GM23338 (cell line): ENCODE data around the gene HDHD5. TPM values are rescaled to one million over a fixed set of nuclear protein-coding genes. Genes with fewer than 3 reads are reported as not detected.

ENCODE experiments used
- ATAC-seq: fragments of 200-7000 bp; cut with Tn5 transposase; 3 replicates; pipeline ENCODE4 v1.9.1; 2020
- DNase-seq: peaks from one replicate; pipeline ENCODE4 v3.0.0-alpha.2; 2015; ENCODE audit warnings: low spot score
- H2AFZ ChIP-seq: fragments of 200-600 bp; sonication (generic); 2 replicates; pipeline ENCODE4 v1.8.0; 2016; ENCODE audit warnings: antibody characterized with exemption, mild to moderate bottlenecking, moderate library complexity
- H3F3A ChIP-seq: fragments of 200-600 bp; sonication (generic); replicated peaks from 2 replicates; pipeline ENCODE4 v1.8.0; 2017; ENCODE audit warnings: antibody characterized with exemption, mixed run types, low read depth
- H3K27ac ChIP-seq: fragments of 200-600 bp; sonication (generic); 2 replicates; pipeline ENCODE4 v1.6.1; 2016; ENCODE audit warnings: low read depth
- H3K27me3 ChIP-seq: fragments of 200-600 bp; sonication (generic); 2 replicates; pipeline ENCODE4 v1.8.0; 2016; ENCODE audit warnings: mild to moderate bottlenecking, mixed run types, moderate library complexity; ENCODE audit not compliant: insufficient read depth
- H3K36me3 ChIP-seq: fragments of 200-600 bp; sonication (generic); 2 replicates; pipeline ENCODE4 v1.8.0; 2016; ENCODE audit warnings: mild to moderate bottlenecking; ENCODE audit not compliant: insufficient read depth
- H3K4me1 ChIP-seq: fragments of 200-600 bp; sonication (generic); 2 replicates; pipeline ENCODE4 v1.8.0; 2016; ENCODE audit warnings: mild to moderate bottlenecking, moderate library complexity; ENCODE audit not compliant: insufficient read depth
- H3K4me2 ChIP-seq: fragments of 200-600 bp; sonication (generic); 2 replicates; pipeline ENCODE4 v1.7.1; 2017; ENCODE audit warnings: mixed run types
- H3K4me3 ChIP-seq: fragments of 200-600 bp; sonication (generic); 2 replicates; pipeline ENCODE4 v1.6.1; 2016; ENCODE audit warnings: mixed run types
- H3K79me2 ChIP-seq: fragments of 200-600 bp; sonication (generic); replicated peaks from 2 replicates; pipeline ENCODE4 v1.8.0; 2017; ENCODE audit warnings: mild to moderate bottlenecking; ENCODE audit not compliant: insufficient read depth
- H3K9me2 ChIP-seq: fragments of 200-600 bp; sonication (generic); 2 replicates; pipeline ENCODE4 v1.8.0; 2017; ENCODE audit not compliant: insufficient read depth
- H4K20me1 ChIP-seq: fragments of 200-600 bp; sonication (generic); replicated peaks from 2 replicates; pipeline ENCODE4 v1.8.0; 2017; ENCODE audit warnings: mild to moderate bottlenecking; ENCODE audit not compliant: insufficient read depth
- H3K27ac Mint-ChIP-seq: 2 replicates; pipeline ENCODE4 v1.8.0; 2020; ENCODE audit warnings: inconsistent platforms, mild to moderate bottlenecking, moderate library complexity, mixed read lengths
- H3K27me3 Mint-ChIP-seq: 3 replicates; pipeline ENCODE4 v1.8.0; 2022; ENCODE audit warnings: low read depth, mild to moderate bottlenecking, moderate library complexity, mixed read lengths, inconsistent platforms; ENCODE audit not compliant: insufficient read depth, poor library complexity
- H3K36me3 Mint-ChIP-seq: 3 replicates; pipeline ENCODE4 v1.8.0; 2021; ENCODE audit warnings: low read depth, mild to moderate bottlenecking, inconsistent platforms, moderate library complexity, mixed read lengths
- H3K4me1 Mint-ChIP-seq: 3 replicates; pipeline ENCODE4 v1.8.0; 2020; ENCODE audit warnings: mild to moderate bottlenecking, inconsistent platforms, mixed read lengths
- H3K4me3 Mint-ChIP-seq: 3 replicates; pipeline ENCODE4 v1.8.0; 2021; ENCODE audit warnings: moderate library complexity, mild to moderate bottlenecking, inconsistent platforms, mixed read lengths
- H3K9me3 Mint-ChIP-seq: 3 replicates; pipeline ENCODE4 v1.8.0; 2020; ENCODE audit warnings: moderate library complexity, mild to moderate bottlenecking, inconsistent platforms, mixed read lengths
- CTCF ChIP-seq, 2 experiments: fragments of 200-600 bp in 1 of 2; sonication (generic) in 1 of 2; conservative IDR thresholded peaks; 2 replicates each; pipeline versions ENCODE4 v1.5.1 to v1.6.1; 2016 to 2017; ENCODE audit warnings: antibody characterized with exemption in 2 of 2, low read depth in 2 of 2, mild to moderate bottlenecking in 2 of 2, moderate library complexity in 1 of 2
- EZH2 ChIP-seq: fragments of 200-600 bp; sonication (generic); IDR thresholded peaks from one replicate; pipeline ENCODE4 v1.8.0; 2017; ENCODE audit warnings: antibody characterized with exemption, mild to moderate bottlenecking, low read depth; ENCODE audit not compliant: unreplicated experiment
- JUNB ChIP-seq: IDR thresholded peaks from one replicate; pipeline ENCODE4 v1.6.1; 2016; ENCODE audit warnings: antibody characterized with exemption; ENCODE audit not compliant: unreplicated experiment
- NANOG ChIP-seq: IDR thresholded peaks from 2 replicates; pipeline ENCODE4 v1.6.1; 2016; ENCODE audit warnings: antibody characterized with exemption, borderline replicate concordance
- STAT1 ChIP-seq: IDR thresholded peaks from one replicate; pipeline ENCODE4 v1.6.1; 2016; ENCODE audit warnings: antibody characterized with exemption; ENCODE audit not compliant: unreplicated experiment
- ZNF331 ChIP-seq: fragments of 250-450 bp; sonication (Bioruptor Pico); IDR thresholded peaks from 2 replicates; pipeline ENCODE4 v1.5.0; 2020; ENCODE audit warnings: low read depth, mild to moderate bottlenecking, moderate library complexity
- polyA plus RNA-seq: library from polyadenylated mRNA; unstranded; fragments of >200 nt; fragmentation: Nextera tagmentation; extraction: Ambion mirVana; gene quantifications from 2 replicates; pipeline ENCODE4 v1.2.1, GENCODE V29; 2016
- total RNA-seq: library from RNA; depleted of rRNA; stranded (reverse); fragments of >200 nt; shearing (Covaris generic); gene quantifications from 2 replicates; pipeline ENCODE4 v1.2.3, GENCODE V29; 2014
- TF ChIP-seq, protein P1 (sequence below): fragments of 250-450 bp; sonication (Bioruptor Pico); IDR thresholded peaks from 2 replicates; pipeline ENCODE4 v1.5.0; 2020; ENCODE audit warnings: mild to moderate bottlenecking, moderate library complexity

Gene HDHD5
- total and polyA plus RNA-seq, 2 experiments from 2014 or later, result 70.0 to 116 TPM

DNA sequence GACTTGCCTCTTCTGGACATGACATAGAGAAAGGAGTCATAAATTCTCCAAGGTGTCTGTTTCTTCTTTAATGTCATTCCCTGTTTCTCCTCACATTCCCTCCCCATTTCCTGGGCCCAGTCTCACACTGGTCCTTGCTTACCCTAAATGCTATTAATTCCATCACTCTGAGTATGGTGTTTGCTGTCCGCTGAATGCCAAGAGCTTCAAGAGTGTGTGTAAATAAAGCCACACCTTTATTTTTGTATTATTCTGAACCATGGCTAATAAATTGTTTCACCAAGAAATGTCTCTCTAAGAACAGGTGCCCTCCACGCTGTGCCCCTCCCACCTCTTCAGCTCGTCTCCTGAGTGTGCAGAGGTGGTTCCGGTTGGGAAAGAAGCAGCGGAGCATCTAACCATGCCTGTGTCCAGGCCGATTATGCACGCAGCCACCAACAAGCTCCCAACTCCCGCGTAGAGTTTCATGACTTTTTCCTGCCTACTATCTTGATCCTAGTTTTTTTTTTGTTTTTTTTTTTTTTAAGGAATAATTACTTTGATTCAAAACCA is 46.5 kb downstream of the HDHD5 start:
- Histone ChIP-seq H3K36me3 (no peaks in the 10 kb centered on the region), H3K4me2 (no peak overlapping the region), H3K4me1 (peaks cover 8% of the 10 kb centered on the region; the same call in 1 of the 2 replicates), H3K4me3 (no peak overlapping the region), H4K20me1 (no peaks in the 10 kb centered on the region; the same call in 1 of the 2 replicates), H2AFZ (no peak overlapping the region), H3K27me3 (no peaks in the 10 kb centered on the region), H3F3A (no peaks in the 10 kb centered on the region), H3K9me2 (no peaks in the 10 kb centered on the region), H3K79me2 (no peaks in the 10 kb centered on the region), H3K27ac (no peak overlapping the region)
- TF ChIP-seq JUNB, result no peak
- TF ChIP-seq EZH2, result no peak
- TF ChIP-seq CTCF (conservative IDR thresholded peaks at IDR 0.05; ENCODE audit: low read depth in 2 of 2), result no peak
- no peak for TF ChIP-seq NANOG
- TF ChIP-seq ZNF331 (CRISPR knock-in tag), result no peak
- H3K4me3 Mint-ChIP-seq, result no peak overlapping the region
- no peak for DNase-seq
- H3K4me1 Mint-ChIP-seq, result peaks cover 22% of the 10 kb centered on the region
- ATAC-seq, result no peak
- H3K27me3 Mint-ChIP-seq, result peaks cover 5% of the 10 kb centered on the region
- H3K9me3 Mint-ChIP-seq, result no peaks in the 10 kb centered on the region
- H3K27ac Mint-ChIP-seq, result no peak overlapping the region
- peaks cover 3% of the 10 kb centered on the region; the same call in 2 of the 3 replicates for H3K36me3 Mint-ChIP-seq

DNA sequence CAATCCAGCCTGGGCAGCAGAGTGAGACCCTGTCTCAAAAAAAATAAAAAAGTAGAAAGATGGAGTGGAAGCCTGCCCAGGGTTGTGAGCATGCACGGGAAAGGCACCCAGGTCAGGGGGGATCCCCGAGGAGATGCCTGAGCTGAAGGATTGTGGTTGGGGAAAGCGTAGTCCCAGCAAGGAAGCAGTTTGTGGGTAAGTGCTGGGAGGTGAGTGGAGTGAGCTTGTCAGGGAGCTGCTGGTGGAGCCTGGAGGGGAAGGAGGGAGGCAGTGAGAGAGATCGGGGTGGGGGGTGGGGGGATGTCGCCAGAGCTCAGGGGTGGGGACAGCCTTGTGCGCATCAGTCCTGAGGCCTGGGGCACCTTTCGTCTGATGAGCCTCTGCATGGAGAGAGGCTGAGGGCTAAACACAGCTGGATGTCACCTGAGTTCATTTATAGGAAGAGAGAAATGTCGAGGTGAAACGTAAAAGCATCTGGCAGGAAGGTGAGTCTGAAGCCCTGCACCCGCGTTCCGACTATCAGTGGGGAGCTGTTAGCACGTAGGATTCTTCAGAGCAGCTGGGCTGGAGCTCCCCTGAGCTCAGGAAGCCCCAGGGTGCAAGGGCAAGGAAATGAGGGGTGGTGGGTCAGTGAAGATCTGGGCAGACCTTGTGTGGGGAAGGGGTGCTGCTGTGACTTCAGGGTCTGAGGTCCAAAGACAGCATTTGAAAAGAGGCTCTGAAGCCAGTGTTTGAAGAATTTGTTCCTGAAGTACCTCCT is 48.1 kb downstream of the HDHD5 start:
- Histone ChIP-seq H3K4me3 (no peak overlapping the region), H3K27me3 (no peaks in the 10 kb centered on the region), H3K4me1 (no peaks in the 10 kb centered on the region), H3K4me2 (no peak overlapping the region), H3K27ac (no peak overlapping the region), H2AFZ (no peak overlapping the region), H4K20me1 (no peaks in the 10 kb centered on the region; the same call in 1 of the 2 replicates), H3K79me2 (no peaks in the 10 kb centered on the region), H3K9me2 (no peaks in the 10 kb centered on the region), H3F3A (no peaks in the 10 kb centered on the region), H3K36me3 (no peaks in the 10 kb centered on the region)
- H3K4me3 Mint-ChIP-seq, result no peak overlapping the region
- no peak for TF ChIP-seq STAT1
- TF ChIP-seq, protein P1, sequence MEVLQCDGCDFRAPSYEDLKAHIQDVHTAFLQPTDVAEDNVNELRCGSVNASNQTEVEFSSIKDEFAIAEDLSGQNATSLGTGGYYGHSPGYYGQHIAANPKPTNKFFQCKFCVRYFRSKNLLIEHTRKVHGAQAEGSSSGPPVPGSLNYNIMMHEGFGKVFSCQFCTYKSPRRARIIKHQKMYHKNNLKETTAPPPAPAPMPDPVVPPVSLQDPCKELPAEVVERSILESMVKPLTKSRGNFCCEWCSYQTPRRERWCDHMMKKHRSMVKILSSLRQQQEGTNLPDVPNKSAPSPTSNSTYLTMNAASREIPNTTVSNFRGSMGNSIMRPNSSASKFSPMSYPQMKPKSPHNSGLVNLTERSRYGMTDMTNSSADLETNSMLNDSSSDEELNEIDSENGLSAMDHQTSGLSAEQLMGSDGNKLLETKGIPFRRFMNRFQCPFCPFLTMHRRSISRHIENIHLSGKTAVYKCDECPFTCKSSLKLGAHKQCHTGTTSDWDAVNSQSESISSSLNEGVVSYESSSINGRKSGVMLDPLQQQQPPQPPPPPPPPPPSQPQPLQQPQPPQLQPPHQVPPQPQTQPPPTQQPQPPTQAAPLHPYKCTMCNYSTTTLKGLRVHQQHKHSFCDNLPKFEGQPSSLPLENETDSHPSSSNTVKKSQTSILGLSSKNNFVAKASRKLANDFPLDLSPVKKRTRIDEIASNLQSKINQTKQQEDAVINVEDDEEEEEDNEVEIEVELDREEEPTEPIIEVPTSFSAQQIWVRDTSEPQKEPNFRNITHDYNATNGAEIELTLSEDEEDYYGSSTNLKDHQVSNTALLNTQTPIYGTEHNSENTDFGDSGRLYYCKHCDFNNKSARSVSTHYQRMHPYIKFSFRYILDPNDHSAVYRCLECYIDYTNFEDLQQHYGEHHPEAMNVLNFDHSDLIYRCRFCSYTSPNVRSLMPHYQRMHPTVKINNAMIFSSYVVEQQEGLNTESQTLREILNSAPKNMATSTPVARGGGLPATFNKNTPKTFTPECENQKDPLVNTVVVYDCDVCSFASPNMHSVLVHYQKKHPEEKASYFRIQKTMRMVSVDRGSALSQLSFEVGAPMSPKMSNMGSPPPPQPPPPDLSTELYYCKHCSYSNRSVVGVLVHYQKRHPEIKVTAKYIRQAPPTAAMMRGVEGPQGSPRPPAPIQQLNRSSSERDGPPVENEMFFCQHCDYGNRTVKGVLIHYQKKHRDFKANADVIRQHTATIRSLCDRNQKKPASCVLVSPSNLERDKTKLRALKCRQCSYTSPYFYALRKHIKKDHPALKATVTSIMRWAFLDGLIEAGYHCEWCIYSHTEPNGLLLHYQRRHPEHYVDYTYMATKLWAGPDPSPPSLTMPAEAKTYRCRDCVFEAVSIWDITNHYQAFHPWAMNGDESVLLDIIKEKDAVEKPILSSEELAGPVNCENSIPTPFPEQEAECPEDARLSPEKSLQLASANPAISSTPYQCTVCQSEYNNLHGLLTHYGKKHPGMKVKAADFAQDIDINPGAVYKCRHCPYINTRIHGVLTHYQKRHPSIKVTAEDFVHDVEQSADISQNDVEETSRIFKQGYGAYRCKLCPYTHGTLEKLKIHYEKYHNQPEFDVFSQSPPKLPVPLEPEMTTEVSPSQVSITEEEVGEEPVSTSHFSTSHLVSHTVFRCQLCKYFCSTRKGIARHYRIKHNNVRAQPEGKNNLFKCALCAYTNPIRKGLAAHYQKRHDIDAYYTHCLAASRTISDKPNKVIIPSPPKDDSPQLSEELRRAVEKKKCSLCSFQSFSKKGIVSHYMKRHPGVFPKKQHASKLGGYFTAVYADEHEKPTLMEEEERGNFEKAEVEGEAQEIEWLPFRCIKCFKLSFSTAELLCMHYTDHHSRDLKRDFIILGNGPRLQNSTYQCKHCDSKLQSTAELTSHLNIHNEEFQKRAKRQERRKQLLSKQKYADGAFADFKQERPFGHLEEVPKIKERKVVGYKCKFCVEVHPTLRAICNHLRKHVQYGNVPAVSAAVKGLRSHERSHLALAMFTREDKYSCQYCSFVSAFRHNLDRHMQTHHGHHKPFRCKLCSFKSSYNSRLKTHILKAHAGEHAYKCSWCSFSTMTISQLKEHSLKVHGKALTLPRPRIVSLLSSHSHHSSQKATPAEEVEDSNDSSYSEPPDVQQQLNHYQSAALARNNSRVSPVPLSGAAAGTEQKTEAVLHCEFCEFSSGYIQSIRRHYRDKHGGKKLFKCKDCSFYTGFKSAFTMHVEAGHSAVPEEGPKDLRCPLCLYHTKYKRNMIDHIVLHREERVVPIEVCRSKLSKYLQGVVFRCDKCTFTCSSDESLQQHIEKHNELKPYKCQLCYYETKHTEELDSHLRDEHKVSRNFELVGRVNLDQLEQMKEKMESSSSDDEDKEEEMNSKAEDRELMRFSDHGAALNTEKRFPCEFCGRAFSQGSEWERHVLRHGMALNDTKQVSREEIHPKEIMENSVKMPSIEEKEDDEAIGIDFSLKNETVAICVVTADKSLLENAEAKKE, result no peak
- TF ChIP-seq ZNF331 (CRISPR knock-in tag), result no peak
- H3K36me3 Mint-ChIP-seq, result peaks cover 3% of the 10 kb centered on the region; the same call in 2 of the 3 replicates
- H3K9me3 Mint-ChIP-seq, result no peaks in the 10 kb centered on the region; the same call in 2 of the 3 replicates
- no peak for ATAC-seq
- H3K27me3 Mint-ChIP-seq, result peaks cover 5% of the 10 kb centered on the region
- H3K4me1 Mint-ChIP-seq, result peaks cover 10% of the 10 kb centered on the region; the same call in 1 of the 3 replicates
- no peak overlapping the region for H3K27ac Mint-ChIP-seq
- no peak for DNase-seq
